Measurements from ENCODE around the gene PRORP. TPM values are rescaled to one million over a fixed set of nuclear protein-coding genes. Genes with fewer than 3 reads are reported as not detected.
A peak's percentile ranks its signal among the peaks of the same experiment; 100 is the strongest.

The PRORP gene
- total and polyA plus RNA-seq, 2 of the 13 experiments (the other 11 are each of a cell fraction or from before 2014, with no cell fraction given): 48.9 to 88.7 TPM

DNA sequence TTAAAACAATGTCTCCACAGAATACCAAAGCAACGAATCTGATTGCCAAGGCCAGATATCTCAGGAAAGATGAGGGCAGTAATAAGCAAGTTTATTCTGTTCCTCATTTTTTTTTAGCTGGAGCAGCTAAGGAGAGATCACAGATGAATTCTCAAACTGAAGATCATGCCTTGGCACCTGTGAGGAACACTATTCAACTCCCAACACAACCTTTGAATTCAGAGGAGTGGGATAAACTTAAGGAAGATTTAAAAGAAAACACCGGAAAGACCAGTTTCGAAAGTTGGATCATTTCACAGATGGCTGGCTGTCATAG, 994 bp downstream of the PRORP start:
- 32% methylated on average over 3 of the region's 3 CpGs for WGBS (ENCODE audit: low lambda C conversion rate)
- Histone ChIP-seq H3K4me1 (ENCODE audit: insufficient read depth, low read length) (peaks cover 55% of the 10 kb centered on the region), H3K9me3 (ENCODE audit: low read length) (no peaks in the 10 kb centered on the region), H3K36me3 (replicated peaks in 1 of 2; ENCODE audit: control insufficient read depth in 1 of 2, insufficient read depth in 2 of 2, low read length in 2 of 2) (no peaks in the 10 kb centered on the region; a peak in 2 of 5 replicates), H3K79me2 (ENCODE audit: insufficient read depth, low read length) (peaks cover 40% of the 10 kb centered on the region), H3K4me3 (replicated peaks in 1 of 3; ENCODE audit: insufficient read depth in 1 of 3, low read depth in 2 of 3, low read length in 3 of 3) (peak overlapping the region; percentile 82 to 97 (median 86)), H2AFZ (ENCODE audit: low read length) (peak overlapping the region; percentile 94), H4K20me1 (ENCODE audit: insufficient read depth, low read length) (no peaks in the 10 kb centered on the region), H3K9ac (ENCODE audit: insufficient read depth, low read depth, low read length) (peak overlapping the region; percentile 90), H3K4me2 (ENCODE audit: low read depth, low read length) (peak overlapping the region; percentile 86), H3K27ac (ENCODE audit: extremely low read length, insufficient read depth, low read length) (peak overlapping the region; percentile 91), H3K27me3 (ENCODE audit: control insufficient read depth in 1 of 2, insufficient read depth in 2 of 2, low read length in 2 of 2) (peaks cover 0 to 5% of the 10 kb centered on the region in 2 experiments; a peak in 2 of 5 replicates)
- ChIA-PET CTCF (ENCODE audit: low intra/inter-chr PET ratio, low total read pairs) (no interaction called here), POLR2A (interaction anchor here (0.6 to 4.5 kb wide), 16 partner anchors 8 to 703 kb away, joined by 3 to 78 read pairs (median 8); partner anchors contain the start of genes BRMS1L, FAM177A1, NFKBIA and PSMA6)
- in situ Hi-C loops (cut with HindIII; ENCODE audit: extremely low pct_ligation_motif_present, low pct_unique_long_range_greater_than_20kb): loop anchor here (5.0 kb wide), 1 partner anchor 284 kb away; no protein-coding TSS in a partner anchor
- intact Hi-C loops (cut with micrococcal nuclease; ENCODE audit: unreplicated experiment): loop anchor here (2.0 to 10.0 kb wide), 4 partner anchors 141 to 681 kb away; partner anchors contain the start of genes RALGAPA1 and SRP54
- ATAC-seq (no peak), DNase-seq (ENCODE audit: low spot score) (no peak), FAIRE-seq (no peak)
- BruUV-seq (replicated peaks): no TSS peak
- TF ChIP-seq EP300 (IDR thresholded peaks at IDR 0.05; ENCODE audit: low read depth in 2 of 2, low read length in 2 of 2) (no peak), EP300 (CRISPR knock-in tag; IDR thresholded peaks at IDR 0.05; ENCODE audit: borderline replicate concordance) (0 out of 2 replicates have a peak, but pooled peaks have one; percentile 3), HOXD1 (CRISPR knock-in tag; IDR thresholded peaks at IDR 0.05) (no peak), MYPOP (CRISPR knock-in tag; IDR thresholded peaks at IDR 0.05) (peak; percentile 66; the same call in 1 of the 2 replicates), MTA3 (CRISPR knock-in tag; IDR thresholded peaks at IDR 0.05) (no peak), TBL1XR1 (IDR thresholded peaks at IDR 0.05; ENCODE audit: borderline replicate concordance, low read length, partially characterized antibody) (peak; percentile 21), TSC22D2 (CRISPR knock-in tag; IDR thresholded peaks at IDR 0.05; ENCODE audit: borderline replicate concordance) (0 out of 2 replicates have a peak, but pooled peaks have one; percentile 46), STAG1 (CRISPR knock-in tag; IDR thresholded peaks at IDR 0.05) (0 out of 2 replicates have a peak, but pooled peaks have one; percentile 1), LCORL (IDR thresholded peaks at IDR 0.05) (no peak), LCORL (CRISPR knock-in tag; IDR thresholded peaks at IDR 0.05) (no peak), CAMTA2 (CRISPR knock-in tag; IDR thresholded peaks at IDR 0.05; ENCODE audit: borderline replicate concordance) (no peak), ZNF770 (CRISPR knock-in tag; IDR thresholded peaks at IDR 0.05) (no peak), DNMT1 (CRISPR knock-in tag; IDR thresholded peaks at IDR 0.05) (no peak), TGIF2 (CRISPR knock-in tag; IDR thresholded peaks at IDR 0.05) (no peak), NBN (conservative IDR thresholded peaks at IDR 0.05) (no peak), ZNF577 (CRISPR knock-in tag; IDR thresholded peaks at IDR 0.05; ENCODE audit: borderline replicate concordance, low read depth) (no peak), ZNF543 (CRISPR knock-in tag; IDR thresholded peaks at IDR 0.05) (no peak), HMG20B (CRISPR knock-in tag; conservative IDR thresholded peaks at IDR 0.05) (0 out of 2 replicates have a peak, but pooled peaks have one; percentile 32)
- TF ChIP-seq, protein P1, sequence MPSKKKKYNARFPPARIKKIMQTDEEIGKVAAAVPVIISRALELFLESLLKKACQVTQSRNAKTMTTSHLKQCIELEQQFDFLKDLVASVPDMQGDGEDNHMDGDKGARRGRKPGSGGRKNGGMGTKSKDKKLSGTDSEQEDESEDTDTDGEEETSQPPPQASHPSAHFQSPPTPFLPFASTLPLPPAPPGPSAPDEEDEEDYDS (CRISPR knock-in tag; IDR thresholded peaks at IDR 0.05): no peak
- TF ChIP-seq, protein P2, sequence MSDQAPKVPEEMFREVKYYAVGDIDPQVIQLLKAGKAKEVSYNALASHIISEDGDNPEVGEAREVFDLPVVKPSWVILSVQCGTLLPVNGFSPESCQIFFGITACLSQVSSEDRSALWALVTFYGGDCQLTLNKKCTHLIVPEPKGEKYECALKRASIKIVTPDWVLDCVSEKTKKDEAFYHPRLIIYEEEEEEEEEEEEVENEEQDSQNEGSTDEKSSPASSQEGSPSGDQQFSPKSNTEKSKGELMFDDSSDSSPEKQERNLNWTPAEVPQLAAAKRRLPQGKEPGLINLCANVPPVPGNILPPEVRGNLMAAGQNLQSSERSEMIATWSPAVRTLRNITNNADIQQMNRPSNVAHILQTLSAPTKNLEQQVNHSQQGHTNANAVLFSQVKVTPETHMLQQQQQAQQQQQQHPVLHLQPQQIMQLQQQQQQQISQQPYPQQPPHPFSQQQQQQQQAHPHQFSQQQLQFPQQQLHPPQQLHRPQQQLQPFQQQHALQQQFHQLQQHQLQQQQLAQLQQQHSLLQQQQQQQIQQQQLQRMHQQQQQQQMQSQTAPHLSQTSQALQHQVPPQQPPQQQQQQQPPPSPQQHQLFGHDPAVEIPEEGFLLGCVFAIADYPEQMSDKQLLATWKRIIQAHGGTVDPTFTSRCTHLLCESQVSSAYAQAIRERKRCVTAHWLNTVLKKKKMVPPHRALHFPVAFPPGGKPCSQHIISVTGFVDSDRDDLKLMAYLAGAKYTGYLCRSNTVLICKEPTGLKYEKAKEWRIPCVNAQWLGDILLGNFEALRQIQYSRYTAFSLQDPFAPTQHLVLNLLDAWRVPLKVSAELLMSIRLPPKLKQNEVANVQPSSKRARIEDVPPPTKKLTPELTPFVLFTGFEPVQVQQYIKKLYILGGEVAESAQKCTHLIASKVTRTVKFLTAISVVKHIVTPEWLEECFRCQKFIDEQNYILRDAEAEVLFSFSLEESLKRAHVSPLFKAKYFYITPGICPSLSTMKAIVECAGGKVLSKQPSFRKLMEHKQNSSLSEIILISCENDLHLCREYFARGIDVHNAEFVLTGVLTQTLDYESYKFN (CRISPR knock-in tag; conservative IDR thresholded peaks at IDR 0.05): no peak

Data from HepG2 (cell line).